ENCODE results near the gene LOXL4.

The LOXL4 gene

DNA sequence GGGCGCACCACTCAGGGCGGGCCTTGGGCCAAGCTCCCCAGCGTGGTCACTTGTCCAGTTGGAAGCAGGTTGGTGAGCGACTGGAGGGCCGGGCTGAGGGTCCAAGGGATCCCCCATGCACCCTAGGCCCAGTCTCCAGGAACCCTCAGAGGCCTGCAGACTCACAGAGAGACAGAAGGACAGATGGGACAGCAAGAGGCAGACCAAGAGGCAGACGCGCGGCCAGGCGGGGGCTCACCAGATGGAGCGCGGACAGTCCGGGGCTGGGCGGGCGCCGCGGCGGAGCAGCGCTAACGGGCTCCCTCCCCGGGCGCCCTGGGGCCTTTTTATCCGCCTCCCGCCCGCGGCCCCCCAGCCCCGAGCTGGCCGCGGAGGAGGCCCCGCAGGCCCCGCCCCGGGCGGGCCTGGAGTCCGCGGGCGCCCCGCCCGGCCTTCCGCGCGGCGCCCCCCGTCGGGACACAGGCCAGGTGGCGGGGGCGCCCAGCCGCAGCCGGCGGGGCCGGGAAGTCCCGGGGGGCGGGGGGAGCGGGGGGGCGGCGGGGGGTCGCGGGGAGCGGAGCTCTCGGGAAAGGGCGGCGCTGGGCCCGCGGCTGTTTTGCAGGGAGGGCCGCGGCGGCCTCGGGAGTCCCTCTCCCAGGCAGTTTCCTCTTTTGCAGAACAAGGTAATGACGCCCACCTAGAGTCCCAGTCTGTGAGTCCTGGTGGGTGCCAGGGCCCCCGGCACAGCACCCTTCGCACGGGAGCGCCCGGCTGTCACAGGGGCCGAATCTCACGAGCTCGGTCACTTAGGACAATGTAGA, at the start of gene LOXL4:
Gene LOXL4, minus strand, starts transcription at position 301 of the 800 bp plus-strand sequence. CDS start 5,175 bp downstream, outside the sequence.
- no peak for DNase-seq

DNA sequence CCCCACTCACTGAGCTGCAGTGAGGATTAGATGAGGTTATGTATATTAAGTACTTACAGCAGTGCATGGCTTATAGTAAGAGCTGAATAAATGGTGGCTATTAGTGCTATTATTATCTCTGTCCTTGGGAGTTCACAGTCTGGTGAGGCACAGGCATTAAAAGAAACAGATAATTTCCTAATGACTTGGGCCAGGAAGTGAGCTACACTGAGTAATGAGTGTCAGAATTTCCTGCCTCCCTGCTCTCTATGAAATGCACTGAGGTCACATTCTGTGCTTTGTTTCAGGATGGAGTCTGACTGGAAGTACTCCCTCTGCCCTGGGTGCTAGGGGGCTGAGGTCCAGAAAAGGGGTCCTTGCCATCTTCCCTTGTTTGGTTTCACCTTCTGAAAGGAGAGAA, 48.7 kb upstream of the LOXL4 start:
- no peak for DNase-seq

DNA sequence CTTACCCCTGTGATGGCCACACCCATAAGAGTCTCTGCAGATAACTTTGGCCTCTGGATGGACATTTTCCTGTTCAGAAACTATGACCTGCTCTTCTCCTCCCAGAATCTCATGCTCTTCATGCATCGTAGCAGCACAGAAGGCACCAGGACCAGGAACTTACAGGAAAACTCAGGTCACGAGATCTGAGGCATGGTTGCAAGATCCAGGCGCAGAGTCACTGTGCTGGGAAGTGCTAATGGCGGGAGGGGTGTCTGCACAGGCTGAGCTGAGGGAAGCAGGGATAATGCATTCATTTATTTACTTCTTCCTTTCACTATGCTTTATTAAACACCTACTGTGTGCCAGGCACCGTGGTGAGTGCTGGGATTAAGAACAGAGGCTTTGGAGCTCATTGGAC, 48.2 kb upstream of the LOXL4 start:
- DNase-seq: no peak

DNA sequence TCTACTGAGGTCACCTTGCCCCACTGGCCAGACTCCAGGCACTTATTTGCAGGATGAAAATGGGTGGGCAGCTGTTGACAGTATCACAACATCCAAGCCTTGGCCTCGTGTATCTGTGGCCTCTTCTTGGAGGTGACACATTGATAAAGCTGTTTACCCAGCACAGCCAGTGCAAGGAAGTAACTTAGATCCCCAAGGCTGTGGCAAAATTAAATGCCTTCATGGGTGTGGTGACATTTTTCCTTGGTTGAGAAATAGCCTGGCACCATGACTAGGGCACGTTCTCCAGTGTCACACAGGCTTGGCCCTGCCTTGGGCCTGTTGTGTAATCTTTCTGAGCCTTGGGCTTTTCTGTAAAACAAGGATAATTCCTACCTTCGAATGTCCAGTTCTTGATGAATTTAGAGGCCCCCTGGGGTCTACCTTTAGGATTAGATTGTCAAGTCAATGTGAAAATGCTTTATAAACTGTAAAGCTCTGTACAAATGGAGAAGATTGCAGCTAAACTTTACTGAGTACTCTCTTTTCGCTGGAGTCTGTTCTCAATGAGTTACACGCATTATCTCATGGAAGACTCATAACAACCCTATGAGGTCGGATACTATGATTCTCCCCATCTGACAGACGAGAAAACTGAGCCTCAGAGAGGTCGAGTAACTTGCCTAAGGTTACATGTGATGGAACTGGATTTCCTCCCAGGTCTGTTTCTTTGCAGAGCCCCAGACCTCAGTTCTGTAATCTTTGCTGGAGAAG, 46.7 kb upstream of the LOXL4 start:
- no peak for DNase-seq

DNA sequence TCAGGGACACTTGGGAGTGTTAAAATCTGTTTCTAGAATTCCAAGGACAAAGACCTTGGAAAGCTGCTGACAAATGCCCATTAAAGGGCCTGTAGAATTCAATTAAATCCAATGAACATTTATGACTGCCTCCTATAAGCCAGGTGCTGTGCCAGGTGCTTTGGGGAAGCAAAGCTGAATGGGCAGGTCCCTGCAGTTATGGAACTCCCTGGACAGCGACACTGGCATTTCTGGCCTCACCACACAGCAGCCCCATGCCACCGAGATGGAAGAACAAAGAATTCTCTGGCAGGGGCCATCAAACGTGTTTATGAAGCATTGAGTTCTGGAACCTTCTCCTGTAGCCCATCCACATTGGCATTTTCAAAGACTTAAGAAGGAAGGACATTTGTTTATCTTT, 45.6 kb upstream of the LOXL4 start:
- DNase-seq: no peak

DNA sequence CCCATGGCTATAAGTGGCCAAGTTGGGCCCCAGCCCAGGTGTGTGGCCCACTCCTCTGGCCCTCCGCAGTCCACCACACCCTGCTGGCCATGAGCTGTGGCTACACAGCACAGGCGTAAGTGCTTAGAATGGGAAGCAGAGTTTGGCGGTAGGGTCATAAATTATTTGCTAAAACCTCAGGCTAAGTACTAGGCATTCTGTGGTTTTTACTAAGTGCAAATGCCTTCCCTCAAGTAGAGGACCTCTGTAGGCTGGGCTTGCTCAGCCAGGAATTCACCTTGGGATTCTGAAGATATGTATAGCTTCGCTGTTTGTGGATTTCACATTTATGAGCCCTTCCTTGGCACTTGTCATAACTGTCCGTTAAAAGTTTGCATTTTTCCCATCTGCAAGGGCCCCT, 44.8 kb upstream of the LOXL4 start:
- DNase-seq: no peak

DNA sequence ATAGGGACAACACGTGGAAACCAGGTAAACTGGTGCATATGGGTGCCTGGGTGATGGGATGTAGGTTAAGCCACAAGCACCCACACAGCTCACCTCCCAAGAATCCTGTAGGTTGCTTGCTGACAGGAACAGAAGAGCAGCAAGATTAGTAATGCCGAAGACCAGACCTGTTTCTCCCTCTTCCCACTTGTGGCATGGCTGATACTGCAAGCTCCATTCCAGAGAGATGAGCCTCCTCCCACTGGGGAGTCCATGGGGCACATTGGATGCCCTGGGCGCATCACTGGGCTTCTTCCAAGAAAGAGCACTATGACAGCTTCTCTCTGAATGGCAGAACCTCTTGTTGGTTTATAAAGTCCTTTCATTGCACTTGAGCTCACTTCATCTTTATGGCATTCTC, 44.4 kb upstream of the LOXL4 start:
- DNase-seq: no peak

DNA sequence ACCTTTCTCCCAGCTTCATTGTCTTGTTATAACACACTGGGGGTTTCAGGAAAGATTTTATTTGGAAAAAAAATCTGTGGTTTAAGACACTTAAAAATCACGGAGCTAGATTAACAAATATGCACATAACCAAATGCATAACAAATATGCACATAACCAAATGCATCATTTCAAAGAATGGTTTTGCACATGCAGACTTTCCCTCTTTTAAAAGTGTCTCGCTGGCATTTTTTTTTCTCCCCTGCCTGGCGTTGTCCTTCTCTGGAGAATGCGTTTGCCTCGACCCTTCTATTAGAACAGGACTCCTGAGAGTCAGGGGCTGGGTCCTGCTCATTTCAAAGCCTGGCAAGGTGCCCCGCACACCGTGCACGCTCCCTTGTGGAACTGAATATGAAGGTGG, 42.7 kb upstream of the LOXL4 start:
- DNase-seq: no peak

DNA sequence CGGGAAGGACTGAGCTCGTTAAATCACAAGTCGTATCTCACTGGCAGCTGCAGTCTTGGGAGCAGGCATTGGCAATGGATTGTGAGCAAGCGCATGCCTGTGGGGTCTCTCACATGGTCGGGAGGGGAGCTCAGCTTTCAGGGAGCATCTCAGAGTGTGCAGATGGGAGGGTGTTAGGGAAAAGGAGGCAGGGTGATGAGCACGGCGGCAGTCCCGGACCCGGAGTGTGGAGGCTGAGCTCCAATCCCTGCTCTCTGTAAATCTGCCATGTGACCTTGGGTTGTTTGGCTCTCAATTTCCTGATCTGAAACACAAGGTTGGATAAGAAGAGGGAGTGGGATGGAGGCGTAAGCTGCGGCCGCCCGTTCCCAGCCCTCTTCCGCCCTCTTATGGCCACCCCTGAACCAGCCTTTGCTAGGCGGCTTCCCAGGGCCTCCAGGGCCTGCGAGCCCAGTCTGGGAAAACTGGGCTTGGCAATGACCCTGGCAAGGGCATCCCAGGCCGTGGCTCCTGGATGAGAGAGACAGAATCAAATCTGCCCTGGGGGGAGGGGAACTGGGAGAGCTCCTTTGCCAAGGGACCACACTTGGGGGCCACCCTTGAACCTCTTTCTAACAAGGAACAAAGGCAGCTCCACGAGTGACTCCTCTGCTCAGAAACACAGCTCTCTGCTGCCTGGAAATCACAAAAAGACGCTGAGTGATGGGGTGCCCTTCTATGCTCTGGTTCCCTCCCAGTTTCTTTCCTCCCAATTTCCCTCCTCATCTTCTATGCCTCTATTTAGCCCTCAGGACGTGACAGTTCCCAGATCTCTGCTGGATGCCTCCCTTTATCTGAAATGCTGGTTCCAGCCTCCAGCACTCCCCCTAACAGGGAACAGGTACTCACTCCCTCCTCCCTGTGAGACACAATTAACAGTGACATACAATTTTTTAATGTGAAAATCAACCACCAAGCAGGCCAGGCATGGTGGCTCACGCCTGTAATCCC, 41.7 kb upstream of the LOXL4 start:
- DNase-seq: peak; percentile 61 to 64

DNA sequence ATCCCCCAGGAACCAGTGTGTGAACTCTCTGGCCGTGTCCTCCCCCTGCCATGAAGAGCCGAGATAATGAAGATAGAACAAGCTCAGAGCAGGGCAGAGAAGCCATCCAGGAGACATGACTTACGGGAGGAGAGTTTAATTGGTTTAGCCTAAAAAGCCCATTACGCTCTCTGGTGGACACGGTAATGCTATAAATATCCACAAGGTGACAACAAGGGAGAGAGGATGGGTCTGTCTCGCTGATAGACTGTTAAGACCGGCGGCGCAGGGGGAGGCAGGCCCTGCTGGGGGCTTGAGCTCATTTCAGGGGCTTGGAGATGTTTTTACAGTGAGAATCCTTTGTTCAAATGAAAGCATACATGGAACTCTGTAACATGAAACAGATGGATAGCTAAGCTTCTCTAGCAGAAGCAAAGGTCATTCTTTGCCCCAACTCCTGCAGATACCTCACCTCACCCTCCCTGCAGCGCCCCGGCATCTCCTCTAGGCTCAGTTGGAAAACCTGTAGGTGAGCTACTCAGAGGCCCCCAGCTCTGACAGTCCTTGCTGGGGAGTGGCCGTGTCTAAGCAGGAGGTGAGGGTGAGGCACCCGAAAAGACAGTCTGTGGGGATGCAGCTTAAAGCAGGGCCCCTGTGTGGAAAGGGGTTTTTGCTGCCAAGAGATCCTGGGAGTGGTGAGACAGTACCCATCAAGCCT, 40.8 kb upstream of the LOXL4 start:
- no peak for DNase-seq

DNA sequence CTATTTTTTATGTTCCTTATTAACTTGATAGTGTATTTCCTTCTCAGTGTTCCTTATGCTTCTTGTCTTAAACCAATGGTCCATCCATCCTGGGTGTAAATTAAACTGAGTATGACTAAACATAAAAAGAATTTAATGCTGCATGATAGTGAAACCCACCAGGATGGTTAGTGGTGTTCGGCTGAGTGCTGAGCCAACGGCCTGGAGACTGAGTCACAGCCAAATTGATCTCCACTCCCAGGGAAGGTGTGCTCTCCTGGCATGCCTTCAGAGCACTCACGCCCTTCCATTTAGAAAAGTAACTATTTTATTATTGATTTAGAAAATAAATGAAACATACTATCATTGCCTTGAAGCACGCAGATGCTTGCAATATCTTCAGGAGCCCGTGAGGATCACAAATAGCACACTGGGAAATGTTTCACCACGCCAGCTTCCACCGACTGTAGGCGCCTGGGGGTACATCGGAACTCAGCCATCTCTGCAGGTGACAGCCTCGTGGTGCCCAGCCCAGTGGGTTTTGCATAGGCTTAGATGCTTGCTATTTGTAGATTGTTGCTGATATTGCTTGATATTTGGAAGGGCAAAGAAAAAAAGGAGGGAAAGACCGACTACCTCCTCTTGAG, 40.0 kb upstream of the LOXL4 start:
- no peak for DNase-seq

DNA sequence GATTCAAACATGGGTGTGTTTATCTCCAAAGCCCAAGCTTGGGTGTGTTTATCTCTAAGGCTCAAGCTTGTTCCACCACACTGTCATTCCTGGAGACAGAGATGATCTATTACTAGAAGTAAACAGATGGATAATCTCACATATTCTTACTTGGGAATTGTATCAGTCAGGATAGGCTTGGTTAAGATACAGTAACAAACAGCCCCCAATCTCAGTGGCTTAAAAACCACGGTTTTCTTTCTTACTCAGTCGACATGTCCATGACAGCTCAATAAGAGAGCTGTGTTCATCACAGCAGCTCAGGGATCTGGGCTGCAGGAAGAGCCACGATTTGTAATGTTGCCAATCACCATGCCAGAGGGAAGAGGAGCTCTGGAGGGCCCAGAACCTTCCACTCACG, 38.5 kb upstream of the LOXL4 start:
- no peak for DNase-seq

DNA sequence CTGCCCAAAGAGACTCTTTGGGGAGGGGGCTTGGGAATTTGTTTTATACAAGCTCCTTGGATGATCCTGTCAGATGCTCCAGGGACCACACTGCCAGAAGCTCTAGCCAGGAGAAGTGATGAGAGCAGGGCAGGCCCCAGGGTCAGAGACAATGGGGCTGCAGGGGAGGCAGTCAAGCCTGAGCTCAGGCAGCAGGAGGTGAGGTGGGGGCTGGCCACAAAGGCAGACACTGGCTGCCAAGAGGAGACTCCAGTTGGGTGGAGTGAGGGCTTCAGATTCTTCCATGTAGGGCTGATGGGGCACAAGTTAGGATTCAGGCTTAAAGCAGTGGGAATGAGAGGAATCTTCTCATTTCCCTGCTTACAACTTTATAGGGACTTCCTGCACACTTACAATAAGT, 35.6 kb upstream of the LOXL4 start:
- DNase-seq: no peak

DNA sequence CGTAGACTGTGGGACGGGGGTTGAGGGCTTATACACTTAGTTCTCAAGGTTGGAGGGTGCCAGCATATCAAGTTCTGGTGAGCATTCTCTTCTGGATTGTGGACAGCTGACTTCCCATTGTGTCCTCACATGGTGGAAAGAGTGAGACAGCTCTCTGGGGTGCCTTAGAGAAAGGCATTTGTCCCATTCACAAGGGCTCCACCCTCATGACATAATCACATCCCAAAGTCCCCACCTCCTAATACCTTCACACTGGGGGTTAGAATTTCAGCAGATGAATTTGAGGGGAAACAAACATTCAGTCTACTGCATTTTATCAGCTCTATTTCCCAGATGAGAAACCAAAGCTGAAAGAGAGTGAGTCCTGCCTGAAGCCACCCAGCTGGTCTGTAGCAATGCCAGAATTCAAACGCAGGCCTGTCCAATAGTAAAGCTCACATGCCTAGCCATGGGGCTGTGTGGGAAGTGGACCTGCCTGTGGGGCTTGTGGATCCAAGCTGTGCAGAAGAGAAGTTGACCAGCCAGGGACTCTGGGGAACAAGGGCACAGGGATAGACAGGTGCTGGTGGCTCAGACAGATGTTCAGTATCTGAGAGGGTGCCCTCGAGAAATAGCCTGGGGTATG, 34.9 kb upstream of the LOXL4 start:
- no peak for DNase-seq

DNA sequence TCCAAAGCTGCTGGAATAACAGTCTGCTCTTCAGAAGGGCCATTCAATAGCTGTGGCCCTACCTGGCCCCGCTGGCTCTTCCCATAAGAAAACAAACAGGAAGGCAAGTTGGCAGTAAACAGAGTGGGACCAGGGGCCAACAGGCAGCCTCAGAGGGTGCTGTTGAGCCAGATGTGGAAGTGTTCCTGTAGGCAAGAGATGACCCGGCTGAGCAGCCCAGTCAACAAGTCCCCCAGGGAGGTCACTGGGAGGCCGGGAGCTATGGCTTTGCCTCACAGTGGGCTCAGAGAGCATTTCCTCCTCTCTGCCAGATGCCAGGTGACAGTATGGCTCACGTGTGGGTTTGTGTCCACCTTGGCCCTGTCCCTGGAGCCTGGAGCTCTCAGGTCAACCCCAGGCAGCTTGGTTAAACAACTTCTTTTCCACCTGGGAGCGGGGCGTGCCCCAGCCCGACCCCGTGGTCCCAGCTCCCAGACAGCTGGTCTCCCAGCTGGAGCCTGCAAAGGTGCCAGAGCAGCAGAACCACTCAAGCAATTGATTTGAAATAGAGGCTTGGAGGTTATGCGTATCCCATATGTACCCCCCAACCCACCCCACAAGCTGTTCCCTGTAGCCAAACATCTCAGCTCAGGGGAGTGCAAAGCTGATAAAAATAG, 33.8 kb upstream of the LOXL4 start:
- no peak for DNase-seq

DNA sequence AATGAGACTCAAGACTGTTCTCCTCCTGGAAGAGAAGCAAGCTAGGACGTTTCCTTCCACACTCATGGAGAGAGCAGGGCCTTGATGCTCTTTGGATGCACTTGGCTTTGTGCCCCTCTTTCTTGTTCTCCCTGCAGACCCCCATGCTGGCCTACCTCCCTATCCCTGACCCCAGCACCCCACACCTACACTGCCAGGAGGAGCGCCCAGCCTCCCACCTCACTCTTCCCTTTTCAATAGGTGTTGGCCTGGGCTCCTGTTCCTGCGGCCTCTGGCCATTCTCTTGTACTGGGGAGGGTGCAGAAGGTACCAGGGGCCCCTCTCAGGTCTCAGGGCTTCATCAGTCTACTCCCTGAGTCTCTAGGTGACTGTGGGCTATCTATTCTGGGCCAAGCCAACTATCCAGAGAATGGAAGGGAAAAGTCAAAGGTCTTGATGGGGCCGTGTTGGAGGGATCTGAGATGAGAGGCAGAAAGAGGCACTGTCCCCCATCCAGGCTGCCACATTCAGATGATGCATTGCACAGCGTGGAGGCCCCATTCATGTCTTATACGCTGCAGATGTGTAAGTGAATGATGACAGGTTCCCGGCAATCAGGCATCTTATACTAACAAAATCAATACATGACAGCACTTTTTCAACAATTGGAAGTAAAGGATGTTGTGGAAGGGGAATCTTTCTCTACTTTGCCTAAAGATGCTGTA, 32.7 kb upstream of the LOXL4 start:
- no peak for DNase-seq

DNA sequence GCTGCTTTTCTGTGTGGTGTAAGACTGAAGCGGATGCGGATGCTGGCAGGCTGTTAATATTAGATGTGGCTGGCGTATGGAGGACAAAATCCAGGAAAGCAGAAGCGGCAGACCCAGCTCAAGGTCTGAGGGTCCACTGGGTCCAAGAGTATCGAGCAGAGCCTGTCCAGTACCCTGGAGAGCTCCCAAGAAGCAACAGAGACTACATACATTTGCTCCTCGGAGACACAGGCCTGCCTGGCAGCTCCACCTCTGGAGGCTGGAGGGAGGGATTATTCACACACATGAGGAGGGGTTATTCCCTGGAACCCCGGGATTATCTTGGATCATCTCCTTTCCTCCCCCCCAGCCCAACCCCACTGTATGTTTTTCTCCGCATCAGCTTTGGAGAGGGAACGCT, 31.3 kb upstream of the LOXL4 start:
- DNase-seq: no peak

DNA sequence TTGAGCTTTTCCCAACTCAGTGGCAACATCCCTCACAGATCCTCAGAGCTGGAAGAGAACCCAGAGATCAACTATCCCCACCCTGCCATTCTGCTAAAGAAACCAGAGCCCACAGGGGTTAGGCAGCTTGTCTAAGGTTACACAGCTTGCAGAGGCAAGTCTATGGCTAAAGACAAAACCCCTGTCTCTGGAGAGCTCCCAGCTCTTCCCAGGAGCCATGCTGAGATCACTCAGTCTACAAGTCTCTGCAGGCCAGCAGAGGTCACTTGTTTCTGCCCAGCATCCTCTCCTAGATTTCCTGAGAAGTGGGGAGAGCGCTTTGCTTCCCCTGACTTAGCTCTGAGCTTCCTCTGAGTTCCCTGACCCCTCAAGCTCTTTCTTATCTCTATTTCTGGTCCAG, 28.5 kb upstream of the LOXL4 start:
- no peak for DNase-seq

DNA sequence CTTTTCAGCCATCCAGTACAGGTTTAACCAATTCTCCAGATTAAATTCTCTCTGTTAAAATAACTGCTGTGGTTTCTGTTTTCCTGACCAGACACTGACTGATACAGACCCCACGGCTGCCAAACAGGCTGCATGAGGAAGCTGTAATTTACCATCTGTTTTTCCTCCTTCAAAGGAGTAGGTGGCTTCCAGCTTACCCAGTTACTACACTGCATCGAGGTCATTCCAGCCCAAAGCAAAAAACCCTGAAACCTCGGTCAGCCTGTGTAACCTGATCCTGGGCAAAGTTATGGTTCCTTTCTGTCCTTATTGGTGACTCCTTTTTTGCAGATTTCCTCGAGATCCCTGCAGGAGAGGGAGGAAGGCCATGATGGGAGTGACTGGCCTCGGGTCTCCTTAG, 27.9 kb upstream of the LOXL4 start:
- DNase-seq: no peak

DNA sequence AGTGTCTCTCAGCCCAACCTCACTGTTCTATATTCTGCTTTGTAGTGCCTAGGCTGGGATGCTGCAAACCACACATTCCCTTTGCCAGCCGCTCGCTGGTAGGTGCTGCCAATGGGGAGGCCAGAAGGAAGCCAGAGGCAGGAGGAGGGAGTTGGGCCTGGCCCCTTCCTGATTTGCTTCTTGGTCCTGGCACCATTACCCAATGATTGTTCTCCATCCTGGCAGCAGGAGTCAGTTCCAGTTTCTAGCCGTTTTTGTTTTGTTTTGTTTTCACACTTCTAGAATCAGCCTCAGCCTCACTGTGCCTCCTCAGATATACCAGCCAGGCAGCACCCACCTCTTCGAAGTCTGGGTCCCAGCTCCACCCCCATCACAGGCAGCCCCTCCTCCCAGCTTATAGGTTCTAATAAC, 27.4 kb upstream of the LOXL4 start:
- DNase-seq: peak in 1 of 2 donors; percentile 48
